ENCODE data around the gene ZNF888.
A peak's percentile ranks its signal among the peaks of the same experiment; 100 is the strongest.
"Not testable (repeated sequence)": the region's sequence is repeated elsewhere in the genome, so short reads cannot be mapped to it uniquely, and the experiment has no call there.

ZNF888 gene

DNA sequence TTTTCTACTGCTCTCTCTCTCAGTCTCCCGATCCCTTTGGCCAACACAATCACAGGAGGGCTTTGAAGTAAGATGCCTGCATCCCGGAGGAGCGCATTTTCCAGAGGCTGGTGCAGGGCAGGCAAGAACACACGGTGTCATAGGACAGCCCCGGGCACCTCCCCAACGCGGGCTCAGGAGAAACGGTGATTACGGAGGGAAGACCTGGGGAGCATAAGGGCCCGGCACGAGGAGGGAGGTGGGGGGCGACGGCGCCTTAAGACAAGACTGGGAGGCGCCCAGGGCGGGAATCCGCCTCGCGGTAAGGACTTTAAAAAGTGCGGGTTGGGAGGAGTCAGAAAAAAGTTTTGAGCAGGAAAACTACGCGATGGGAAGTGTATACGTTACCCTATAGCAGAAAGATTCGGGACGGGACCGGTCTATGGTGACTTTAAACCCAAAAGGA is 18.7 kb upstream of the ZNF888 start:
- DNase-seq (ENCODE audit: low read depth in 2 of 2), result no peak

GRCh38 chr19:52941523-52941922 is 18.3 kb upstream of the ZNF888 start:
- DNase-seq (ENCODE audit: low read depth in 2 of 2), result not testable (repeated sequence)

DNA sequence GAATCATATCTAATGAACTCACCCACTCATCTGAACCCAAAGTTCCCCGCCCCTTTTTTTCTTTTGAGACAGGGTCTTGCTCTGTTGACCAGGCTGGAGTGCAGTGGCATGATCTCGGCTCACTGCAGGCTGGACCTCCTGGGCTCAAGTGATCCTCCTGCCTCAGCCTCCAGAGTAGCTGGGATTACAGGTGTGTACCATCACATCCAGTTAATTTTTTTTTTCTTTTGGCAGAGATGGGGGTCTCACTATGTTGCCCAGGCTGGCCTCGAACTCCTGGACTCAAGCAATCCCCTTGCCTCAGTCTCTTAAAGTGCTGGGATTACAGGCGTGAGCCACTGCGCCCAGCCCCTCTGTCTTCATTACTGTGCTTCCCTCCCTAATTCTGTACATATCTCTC is 17.7 kb upstream of the ZNF888 start:
- DNase-seq (ENCODE audit: low read depth in 2 of 2), result not testable (repeated sequence)

GRCh38 chr19:52938761-52939160 is 15.5 kb upstream of the ZNF888 start:
- DNase-seq (ENCODE audit: low read depth in 2 of 2), result no peak

- no peak for DNase-seq (ENCODE audit: low read depth in 2 of 2)
Observed at GRCh38 chr19:52936954-52937325, 13.7 kb upstream of the ZNF888 start.

DNA sequence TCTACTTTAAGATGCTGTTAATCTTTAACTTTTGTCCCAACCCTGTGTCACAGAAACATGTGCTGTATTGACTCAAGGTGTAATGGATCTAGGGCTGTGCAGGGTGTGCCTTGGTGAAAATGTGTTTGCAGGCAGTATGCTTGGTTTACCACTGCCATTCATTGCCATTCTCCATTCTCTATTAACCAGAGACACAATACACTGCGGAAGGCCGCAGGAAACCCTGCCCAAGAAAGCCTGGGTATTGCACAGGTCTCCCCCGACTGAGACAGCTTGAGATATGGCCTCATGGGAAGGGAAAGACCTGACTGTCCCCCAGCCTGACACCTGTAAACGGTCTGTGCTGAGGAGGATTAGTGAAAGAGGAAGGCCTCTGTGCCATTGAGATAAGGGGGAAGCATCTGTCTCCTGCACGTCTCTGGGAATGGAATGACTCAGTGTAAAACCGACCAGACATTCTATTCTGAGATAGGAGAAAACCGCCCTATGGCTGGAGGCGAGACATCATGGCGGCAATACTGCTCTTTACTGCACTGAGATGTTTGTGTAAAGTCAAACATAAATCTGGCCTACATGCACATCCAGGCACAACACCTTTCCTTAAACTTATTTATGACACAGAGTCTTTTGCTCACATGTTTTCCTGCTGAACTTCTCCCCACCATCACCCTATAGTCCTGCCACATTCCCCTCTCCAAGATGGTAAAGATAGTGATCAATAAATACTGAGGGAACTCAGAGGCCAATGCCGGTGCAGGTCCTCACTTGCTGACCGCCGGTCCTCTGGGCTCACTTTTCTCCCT is 13.1 kb upstream of the ZNF888 start:
- DNase-seq (ENCODE audit: low read depth in 2 of 2), result no peak

DNA sequence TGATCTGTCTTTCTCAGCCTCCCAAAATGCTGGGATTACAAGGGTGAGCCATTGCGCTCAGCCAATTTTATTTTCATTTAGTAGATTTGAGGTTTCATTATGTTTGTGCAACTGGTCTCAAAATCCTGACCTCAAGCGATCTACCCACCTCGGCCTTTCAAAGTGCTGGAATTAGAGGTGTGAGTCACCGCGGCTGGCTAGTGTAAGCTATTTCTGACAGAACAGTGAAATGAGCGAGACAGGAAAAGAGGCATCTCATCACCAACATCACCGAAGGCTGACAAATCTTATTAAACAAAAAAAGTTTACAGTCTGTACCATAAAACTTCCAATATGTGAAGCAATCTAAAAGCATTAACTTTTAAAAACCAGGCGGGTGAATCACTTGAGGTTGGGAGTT is 12.2 kb upstream of the ZNF888 start:
- no peak for DNase-seq (ENCODE audit: low read depth in 2 of 2)

GRCh38 chr19:52924641-52925040 is 1.4 kb upstream of the ZNF888 start:
- DNase-seq (ENCODE audit: low read depth in 2 of 2), result not testable (repeated sequence)

GRCh38 chr19:52923778-52924593 is 758 bp upstream of the ZNF888 start:
- no peak for DNase-seq (ENCODE audit: low read depth in 2 of 2)

- no peak for DNase-seq (ENCODE audit: low read depth in 2 of 2)
Observed at GRCh38 chr19:52917531-52917930, 5.7 kb downstream of the ZNF888 start.

GRCh38 chr19:52910648-52911047 is 12.6 kb downstream of the ZNF888 start:
- DNase-seq (ENCODE audit: low read depth in 2 of 2), result no peak

DNA sequence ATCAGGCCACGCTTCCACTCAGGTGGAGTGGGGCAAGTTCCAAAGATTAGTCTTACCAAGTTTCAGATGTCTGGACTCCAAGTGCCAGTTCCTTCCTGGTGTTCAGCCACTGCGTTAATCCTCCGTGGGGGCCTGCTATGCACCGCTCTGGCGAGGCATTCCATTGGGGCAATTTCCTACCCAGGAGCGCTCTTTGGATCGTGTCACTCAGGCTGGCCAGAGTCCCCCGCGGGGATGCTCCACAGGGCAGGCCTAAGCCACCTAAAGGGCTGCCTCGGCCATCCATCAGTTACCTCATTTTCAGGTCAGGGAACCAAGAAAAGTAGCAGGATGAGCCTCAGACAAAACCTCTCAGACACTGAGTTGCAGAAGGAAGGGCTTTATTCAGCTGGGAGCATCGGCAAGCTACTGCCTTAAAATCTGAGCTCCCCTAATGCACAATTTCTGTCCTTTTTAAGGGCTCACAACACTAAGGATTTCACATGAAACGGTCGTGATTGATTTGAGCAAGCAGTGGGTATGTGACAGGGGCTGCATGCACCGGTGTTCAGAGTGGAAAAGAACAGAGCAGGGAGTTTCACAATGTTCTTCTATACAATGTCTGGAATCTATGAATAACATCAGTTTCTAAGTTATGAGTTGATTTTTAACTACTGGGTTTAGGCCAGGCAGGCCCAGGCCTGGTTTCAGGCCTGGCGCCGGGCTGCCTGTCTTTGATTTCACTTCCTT is 19.0 kb downstream of the ZNF888 start:
- DNase-seq (ENCODE audit: low read depth in 2 of 2), result not testable (repeated sequence)

GRCh38 chr19:52901842-52902241 is 21.4 kb downstream of the ZNF888 start:
- DNase-seq (ENCODE audit: low read depth in 2 of 2), result no peak

DNA sequence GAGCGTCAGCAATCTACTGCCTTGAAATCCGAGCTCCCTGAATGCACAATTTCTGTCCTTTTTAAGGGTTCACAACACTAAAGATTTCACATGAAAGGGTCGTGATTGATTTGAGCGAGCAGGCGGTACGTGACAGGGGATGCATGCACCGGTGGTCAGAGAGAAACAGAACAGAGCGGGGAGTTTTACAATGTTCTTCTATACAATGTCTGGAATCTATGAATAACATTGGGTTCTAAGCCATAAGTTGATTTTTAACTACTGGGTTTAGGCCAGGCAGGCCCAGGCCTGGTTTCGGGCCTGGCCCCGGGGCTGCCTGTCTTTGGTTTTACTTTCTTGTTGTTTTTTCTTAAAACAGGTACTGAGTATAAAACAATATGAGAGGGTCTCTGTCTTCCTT is 24.6 kb downstream of the ZNF888 start:
- DNase-seq (ENCODE audit: low read depth in 2 of 2), result not testable (repeated sequence)

GRCh38 chr19:52898101-52898500 is 25.1 kb downstream of the ZNF888 start:
- DNase-seq (ENCODE audit: low read depth in 2 of 2), result no peak

DNA sequence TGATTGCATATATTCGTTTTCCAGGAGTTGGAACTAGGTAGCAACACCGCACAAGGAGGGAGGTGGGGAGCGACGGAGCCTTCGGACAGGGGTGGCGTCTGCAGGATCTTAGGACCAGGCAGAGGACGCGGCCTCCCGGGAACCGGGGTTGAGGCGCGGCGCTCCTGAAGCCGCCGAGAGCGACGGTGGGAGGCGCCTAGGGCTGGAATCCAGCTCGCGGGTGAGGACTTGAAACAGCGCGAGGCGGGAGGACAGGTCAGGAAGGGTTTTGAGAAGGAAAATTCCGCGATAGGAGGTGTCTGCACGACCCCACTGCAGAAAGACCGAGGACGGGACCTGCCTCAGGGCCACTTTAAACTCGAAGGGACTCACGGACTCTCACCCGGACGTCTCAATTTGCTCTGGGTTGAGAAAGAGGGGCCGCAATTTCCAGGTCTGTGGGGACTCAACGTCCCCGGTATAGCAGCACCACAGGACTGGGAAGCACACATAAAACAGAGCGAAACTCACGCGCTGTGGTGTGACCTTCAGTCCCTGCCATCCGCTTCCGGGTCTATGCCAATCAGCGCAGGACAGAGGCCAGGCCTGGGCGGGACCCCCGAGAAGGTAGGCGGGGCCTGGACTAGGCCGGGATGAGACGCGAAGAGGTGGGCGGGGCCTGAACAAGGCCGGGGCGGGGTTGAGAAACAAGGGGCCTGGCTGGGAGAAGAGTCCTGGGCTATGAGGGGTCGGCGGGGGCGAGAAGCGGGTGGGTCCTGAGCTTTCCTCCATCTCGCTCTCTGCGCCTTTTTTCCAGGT is 25.9 kb downstream of the ZNF888 start, which contains the start of gene ZNF320:
Gene ZNF320 (minus strand): TSS at position 498 of the 798 bp plus-strand sequence. CDS start 7,380 bp downstream, outside the sequence.
- peak; percentile 84 to 88 for DNase-seq (ENCODE audit: low read depth in 2 of 2)

GRCh38 chr19:52896431-52897137 is 26.6 kb downstream of the ZNF888 start:
- no peak for DNase-seq (ENCODE audit: low read depth in 2 of 2)

- no peak for DNase-seq (ENCODE audit: low read depth in 2 of 2)
Observed at GRCh38 chr19:52891336-52891735, 31.9 kb downstream of the ZNF888 start.

DNA sequence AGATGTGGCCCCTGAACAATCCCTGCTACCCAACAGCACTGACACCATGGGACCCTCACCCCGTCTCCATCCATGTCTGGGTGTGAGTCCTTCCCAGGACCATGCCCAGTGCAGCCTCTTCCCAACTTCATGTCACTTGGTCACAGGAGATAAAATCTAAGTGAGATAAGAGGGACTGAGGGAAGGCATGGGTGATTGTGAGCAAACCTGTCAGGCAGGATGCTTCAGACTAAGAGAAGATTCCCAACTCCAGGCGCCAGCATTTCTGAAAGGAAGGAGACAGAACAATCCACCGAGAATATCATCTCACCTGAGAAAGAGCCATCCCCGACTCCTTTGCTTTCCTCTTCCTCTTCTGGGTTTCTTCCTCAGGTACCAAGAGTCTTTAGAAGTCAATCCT is 33.3 kb downstream of the ZNF888 start:
- no peak for DNase-seq (ENCODE audit: low read depth in 2 of 2)

GRCh38 chr19:52889076-52889475 is 34.2 kb downstream of the ZNF888 start:
- no peak for DNase-seq (ENCODE audit: low read depth in 2 of 2)

Data from stimulated activated CD8-positive, alpha-beta memory T cell treated with anti-CD3 and anti-CD28 coated beads, Interleukin-7, amount 100 ng/mL, for 4 hours (primary cell).